Non-pigmented ciliary epithelial cell (primary cell): Measurements from ENCODE around the gene OLIG3.

Experiments
- DNase-seq: peaks from one replicate; pipeline ENCODE4 v3.0.0-alpha.2; 2010; ENCODE audit warnings: low read depth

The OLIG3 gene

GRCh38 chr6:137467211-137467610 is 27.0 kb downstream of the OLIG3 start:
- no peak for DNase-seq

GRCh38 chr6:137465378-137466009 is 28.7 kb downstream of the OLIG3 start:
- no peak for DNase-seq

- DNase-seq: no peak
These were observed 41.8 kb downstream of the OLIG3 start for GRCh38 chr6:137452333-137452894.

- no peak for DNase-seq
These were observed 50.3 kb downstream of the OLIG3 start for GRCh38 chr6:137443901-137444300.
